Activated CD8-positive, alpha-beta memory T cell treated with anti-CD3 and anti-CD28 coated beads for 1 hour (primary cell): ENCODE data around the gene NTNG2.
"Not testable (repeated sequence)": the region's sequence is repeated elsewhere in the genome, so short reads cannot be mapped to it uniquely, and the experiment has no call there.

Experiments used
- DNase-seq, 2 donors: peaks; one replicate each; pipeline ENCODE4 v3.0.0-alpha.2; 2020; ENCODE audit warnings: low read depth in 1 of 2; ENCODE audit errors: extremely low read depth in 1 of 2

Gene NTNG2, protein sequence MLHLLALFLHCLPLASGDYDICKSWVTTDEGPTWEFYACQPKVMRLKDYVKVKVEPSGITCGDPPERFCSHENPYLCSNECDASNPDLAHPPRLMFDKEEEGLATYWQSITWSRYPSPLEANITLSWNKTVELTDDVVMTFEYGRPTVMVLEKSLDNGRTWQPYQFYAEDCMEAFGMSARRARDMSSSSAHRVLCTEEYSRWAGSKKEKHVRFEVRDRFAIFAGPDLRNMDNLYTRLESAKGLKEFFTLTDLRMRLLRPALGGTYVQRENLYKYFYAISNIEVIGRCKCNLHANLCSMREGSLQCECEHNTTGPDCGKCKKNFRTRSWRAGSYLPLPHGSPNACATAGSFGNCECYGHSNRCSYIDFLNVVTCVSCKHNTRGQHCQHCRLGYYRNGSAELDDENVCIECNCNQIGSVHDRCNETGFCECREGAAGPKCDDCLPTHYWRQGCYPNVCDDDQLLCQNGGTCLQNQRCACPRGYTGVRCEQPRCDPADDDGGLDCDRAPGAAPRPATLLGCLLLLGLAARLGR

DNA sequence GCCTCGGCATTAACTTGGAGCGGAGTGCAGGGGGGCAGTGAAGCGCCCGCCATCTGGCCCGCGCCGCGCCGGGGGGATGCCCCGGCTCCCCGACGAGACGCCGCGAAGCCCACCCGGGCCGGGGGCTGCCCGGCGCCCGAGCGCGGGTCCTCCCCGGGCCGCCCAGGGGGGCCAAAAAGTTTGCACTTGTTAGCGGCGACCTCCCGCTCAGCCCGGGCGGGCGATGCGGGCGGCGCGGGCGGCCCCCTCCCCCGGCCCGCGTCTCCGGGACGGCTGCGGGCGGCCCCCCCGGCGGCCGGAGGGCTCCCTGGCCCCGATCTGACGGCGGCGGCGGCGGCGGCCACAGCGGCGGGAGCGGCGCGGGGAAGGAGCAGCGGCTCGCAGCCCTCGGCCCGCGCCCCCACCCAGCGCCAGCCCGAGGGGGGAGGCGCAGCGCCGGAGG is at the start of gene NTNG2:
Gene NTNG2 (plus strand): TSS at position 316 of the 442 bp plus-strand sequence. CDS start 4,774 bp downstream, outside the sequence.
- no peak for DNase-seq

DNA sequence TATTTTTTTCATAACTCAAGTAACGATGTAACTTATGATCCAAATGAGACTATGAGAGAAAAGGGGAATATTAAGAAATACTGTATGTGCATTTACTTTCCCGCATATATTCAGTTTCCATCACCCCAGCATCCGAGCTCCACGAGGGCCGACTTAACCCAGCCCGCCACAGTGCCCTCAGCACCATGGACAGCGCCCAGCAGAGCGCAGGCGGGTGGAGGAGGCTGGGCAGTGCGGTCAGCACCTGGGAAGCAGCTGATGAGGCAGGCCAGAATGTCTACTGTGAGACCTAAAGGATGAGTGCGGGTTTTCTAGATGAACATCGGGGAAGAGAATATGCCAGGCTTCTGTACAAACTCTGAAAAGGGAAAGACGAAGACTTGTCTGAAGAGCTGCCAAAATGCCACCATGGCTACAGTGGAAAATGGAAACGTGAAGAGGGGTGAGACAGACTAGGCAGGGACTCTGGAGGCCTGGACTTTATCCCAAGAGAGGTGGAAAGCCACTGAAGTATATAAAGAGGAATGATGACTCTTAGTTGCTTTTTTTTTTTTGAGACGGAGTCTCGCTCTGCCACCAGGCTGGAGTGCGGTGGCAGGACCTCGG is 47.7 kb upstream of the NTNG2 start:
- peak in 1 of 2 donors; percentile 18 for DNase-seq

GRCh38 chr9:132116583-132116982 is 45.3 kb upstream of the NTNG2 start:
- DNase-seq = no peak

DNA sequence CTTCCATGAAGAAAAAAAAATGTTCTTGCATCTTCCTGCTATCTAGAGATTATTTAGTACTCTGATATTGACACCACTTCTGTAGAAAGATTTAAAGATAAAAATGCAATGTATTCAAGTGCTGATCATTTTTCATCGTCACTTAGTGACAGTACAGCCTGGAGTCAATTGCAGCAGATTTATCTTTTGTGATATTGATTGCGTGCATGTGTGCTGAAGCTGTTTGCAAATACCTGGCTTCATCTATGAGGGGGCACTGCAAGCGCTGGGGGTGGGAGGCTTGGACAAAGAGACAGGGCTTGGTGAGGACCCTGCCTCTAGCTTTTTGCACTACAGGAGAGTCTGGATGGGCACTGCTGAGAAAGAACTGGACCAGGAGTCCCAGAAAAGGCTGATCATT is 44.2 kb upstream of the NTNG2 start:
- DNase-seq = no peak

GRCh38 chr9:132121021-132121420 is 40.8 kb upstream of the NTNG2 start:
- no peak for DNase-seq

GRCh38 chr9:132124800-132125199 is 37.1 kb upstream of the NTNG2 start:
- DNase-seq = no peak

DNA sequence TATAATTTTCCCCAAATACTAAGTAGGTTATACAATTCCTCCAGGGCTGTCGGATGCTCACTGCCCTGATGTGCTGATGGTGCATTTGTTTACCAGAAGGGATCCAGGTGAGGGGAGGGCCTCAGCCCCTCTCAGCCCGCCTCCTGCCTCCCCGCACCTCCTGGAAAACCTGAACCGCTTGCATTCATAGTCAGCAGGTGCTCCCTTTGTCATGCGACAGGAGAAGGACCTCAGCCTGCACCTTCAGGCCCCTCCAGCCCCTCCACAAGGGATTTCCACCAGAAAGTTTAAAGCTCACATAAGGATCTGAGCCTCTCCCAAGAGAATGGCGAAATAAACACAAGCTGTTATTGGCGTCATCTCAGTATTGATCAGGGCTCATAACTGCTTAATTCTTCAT is 36.5 kb upstream of the NTNG2 start:
- DNase-seq = no peak

DNA sequence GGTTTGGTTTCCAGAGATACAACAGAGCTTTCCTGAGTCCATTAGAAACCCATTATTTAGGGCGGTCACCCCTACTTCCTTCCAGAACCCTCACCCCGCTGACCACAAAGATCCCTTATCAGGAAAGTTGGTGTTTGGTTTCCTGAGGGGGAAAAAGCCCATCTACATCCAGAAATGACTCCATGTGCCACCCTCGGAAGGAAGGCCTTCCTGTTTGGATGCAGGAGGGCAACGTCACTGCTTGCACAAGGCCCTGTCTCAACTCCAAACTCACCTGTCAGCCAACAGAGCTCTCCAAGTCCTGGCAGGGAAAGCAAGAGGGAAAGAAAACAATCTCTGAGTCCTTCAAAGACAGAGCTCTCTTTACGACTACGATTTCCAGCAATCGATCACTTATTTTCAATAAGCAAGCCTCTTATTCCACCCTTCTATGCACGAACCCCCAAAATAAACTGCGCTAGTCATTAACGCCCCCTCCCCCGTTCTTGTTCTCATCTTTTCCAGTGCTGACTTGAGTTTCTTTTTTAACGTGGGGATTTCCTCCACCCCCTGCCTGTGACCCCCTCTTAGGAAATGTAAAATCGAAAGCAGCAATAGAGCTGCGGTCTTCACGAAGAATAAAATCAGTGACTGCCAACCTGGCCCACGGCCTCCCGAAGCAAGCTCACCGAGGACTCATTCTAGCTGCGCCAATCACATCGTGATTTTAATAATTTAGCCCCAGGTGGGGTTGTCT is 35.7 kb upstream of the NTNG2 start:
- DNase-seq = no peak

DNA sequence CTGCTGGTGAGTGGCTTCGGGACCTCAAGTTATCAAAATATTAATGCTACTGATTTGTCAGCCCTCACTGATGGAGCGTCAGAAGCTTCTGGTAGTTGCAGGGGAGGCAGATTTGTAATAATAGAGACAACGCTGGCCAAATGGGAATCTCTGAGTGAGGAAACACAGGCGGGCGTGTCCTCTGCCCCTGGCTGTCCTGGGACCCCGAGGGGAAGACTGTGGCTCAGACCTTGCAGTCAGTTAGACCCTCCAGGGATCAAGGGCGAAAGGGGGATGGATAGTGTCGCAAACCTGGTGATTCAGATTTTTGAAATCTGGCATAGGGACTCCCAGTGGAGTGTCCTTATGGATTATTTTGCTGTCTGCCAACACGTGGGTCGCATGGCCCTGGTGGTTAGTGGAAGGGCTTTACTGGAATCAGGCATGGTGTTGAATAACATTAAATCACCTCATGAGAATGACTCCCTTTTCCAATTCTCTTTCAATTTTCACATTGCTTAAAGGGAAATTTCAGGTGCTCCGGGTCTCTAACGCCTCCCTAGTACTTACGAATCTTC is 35.1 kb upstream of the NTNG2 start:
- no peak for DNase-seq

DNA sequence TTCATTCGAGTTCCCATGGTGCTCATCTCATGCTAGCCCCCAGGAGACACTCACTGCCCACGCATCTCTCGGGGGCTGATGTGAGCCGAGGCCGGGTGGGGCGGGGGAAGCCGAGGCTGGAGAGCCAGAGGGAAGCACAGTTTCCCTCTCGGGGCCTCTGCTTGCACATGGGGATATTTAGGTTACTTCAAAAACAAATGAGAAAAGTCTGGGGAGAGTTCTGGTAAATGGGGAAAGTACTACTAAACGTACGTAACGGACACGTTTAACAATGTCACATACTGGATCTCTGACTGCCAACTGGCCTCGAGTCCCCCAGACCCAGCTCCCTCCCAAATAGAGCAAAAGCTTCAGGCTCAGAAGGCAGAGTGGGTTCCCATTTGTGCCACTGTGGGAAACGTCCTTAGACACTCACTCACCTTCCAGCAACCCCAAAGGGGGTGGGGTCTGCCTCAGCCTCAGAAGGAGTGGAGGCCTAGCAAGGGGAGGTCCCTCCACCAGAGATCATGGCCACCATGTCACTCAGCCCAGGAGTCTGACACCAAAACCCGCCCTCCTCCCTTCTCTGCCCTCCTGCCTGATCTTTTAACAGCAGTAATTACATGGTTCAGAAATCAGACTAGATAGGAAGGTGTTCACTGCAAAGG is 33.8 kb upstream of the NTNG2 start:
- no peak for DNase-seq

DNA sequence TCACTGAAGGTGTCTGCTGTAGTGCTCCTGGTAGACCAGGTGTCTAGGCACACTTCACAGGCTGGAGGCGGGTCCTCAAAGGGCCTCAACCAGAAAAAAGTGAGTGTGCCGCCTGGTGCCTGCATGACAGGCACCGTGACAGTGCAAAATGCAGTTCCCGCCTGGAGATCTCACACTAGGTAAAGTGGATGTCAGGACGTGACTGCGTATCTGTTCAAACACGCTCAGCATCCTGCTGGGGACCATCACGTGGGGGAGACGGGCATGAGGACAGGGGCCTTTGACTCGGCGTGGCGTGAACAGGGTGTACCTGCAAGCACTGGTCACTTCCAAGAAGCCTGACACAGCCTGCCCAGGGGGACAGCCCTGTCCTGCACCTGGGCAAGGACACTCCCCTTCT is 32.3 kb upstream of the NTNG2 start:
- DNase-seq = no peak

GRCh38 chr9:132134085-132134484 is 27.8 kb upstream of the NTNG2 start:
- not testable (repeated sequence) for DNase-seq

DNA sequence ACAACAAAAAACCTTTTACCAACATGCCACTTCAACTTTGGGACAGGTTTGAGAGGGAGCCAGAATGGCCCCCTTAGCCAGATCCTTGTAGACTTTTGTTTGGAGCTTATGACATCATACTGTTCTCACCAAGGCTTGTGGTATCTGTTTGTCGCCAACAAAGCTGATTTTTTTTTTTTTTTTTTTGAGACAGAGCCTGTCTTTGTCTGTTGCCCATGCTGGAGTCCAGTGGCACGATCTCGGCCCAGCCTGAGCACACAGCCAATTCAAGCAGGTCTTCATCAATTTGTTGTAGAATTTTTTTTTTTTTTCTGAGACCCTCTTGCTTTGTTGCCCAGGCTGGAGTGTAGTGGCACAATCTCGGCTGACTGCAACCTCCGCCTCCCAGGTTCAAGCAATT is 26.4 kb upstream of the NTNG2 start:
- DNase-seq = no peak

GRCh38 chr9:132136151-132136780 is 25.6 kb upstream of the NTNG2 start:
- no peak for DNase-seq

DNA sequence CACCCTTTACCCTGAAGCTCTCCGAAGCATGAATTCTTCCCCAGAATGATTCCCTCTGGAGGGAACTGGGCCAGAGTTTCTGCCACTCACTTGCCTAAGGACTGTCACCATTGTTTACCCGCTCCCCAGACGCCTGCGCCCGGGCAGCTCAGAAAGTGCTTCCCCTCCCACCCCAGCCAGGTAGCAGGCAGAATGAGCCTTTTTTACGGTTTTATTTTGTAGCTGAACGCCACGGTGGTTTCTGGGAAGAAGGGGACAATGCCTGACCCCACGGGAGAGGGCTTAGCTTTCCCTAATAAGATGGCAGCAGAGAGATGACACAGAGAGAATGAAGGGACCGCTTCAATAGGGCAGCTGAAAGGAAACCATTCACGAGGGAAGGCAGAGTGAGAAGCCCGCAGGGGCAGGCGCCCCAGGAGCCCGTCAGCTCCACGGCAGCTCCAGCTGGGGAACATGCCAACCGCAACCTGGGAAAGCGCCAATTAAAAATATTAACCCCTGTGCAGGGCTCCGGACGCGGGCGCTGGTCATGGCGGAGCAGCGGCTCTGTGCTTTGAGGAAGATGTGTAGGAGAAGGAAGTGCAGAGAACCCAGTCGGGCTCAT is 20.4 kb upstream of the NTNG2 start:
- DNase-seq = no peak

DNA sequence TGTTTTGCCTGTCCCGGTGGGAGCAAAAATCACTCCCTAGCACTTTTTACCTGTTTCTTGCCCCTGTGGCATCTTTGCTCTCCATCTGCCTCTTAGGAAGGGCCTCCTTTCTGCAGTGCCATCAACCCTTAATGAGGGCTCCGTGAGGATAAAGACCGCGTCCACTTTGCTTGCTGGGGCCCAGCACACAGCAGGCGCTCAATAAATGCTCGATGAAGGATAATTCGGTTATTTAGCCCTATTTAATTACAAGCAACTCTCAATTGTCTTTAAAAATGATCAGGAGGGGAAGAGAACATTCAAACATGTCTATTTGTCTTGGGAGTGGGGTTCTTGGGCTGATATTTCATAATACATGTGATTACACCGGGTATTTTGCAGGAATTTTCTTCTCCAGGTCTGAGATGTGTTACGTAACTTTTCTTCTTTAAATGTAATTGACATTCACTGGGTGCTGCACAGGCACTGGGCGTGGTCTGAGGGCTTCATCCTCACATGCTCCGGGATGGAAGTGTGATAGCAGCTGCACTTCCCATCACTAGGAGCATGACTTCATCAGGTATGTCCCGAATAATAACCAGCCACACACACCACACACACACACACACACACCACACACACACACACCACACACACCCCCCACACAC is 19.8 kb upstream of the NTNG2 start:
- no peak for DNase-seq

DNA sequence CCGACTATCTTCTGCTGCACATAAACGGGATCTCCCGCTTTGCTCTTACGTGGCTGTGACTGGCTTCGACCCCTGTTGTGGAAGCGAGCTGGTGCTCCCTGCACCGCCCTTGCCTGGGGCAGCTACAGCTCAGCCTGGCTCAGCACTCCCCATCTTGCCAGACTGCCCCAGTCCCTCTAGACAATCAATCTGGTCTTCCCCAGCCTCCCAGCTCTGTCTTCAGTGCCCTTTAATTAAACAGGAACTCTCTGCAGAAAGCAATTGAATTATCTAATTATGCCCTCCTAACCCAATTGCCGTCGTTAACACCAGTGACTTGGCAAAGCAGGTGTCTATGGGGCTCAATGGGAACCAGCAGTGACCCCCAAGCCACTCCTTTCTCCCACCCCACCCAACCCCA is 18.9 kb upstream of the NTNG2 start:
- DNase-seq = no peak

GRCh38 chr9:132143359-132143758 is 18.5 kb upstream of the NTNG2 start:
- DNase-seq = no peak

GRCh38 chr9:132144708-132145365 is 17.0 kb upstream of the NTNG2 start:
- DNase-seq = no peak
